GM12878 (cell line): Measurements from ENCODE around the gene GSC2. TPM values are rescaled to one million over a fixed set of nuclear protein-coding genes. Genes with fewer than 3 reads are reported as not detected.

Experiments
- ATAC-seq: fragments of 200-7000 bp; cut with Tn5 transposase; 3 replicates; pipeline ENCODE4 v1.9.1; 2020; ENCODE audit warnings: mild to moderate bottlenecking, moderate library complexity
- BruUV-seq: library from RNA; stranded (reverse); fragments of 400-500 nt; replicated peaks from 2 replicates; lab custom pipeline; 2021; lab: Mats Ljungman, UMichigan
- CTCF ChIA-PET: fragments of 300-600 bp; sonication (Branson Sonifier 250); formaldehyde crosslinking; extraction: SDS; loops from one replicate; lab custom pipeline; 2021; ENCODE audit warnings: inconsistent platforms; lab: Yijun Ruan, JAX
- POLR2A ChIA-PET: fragments of 350-600 bp; formaldehyde crosslinking; extraction: SDS; loops from one replicate; lab custom pipeline; 2021; ENCODE audit warnings: inconsistent platforms; lab: Charles Lee
- RAD21 ChIA-PET: fragments of 300-600 bp; sonication (Branson Sonifier 250); formaldehyde crosslinking; loops from one replicate; lab custom pipeline; 2023; ENCODE audit warnings: antibody characterized with exemption; ENCODE audit not compliant: unreplicated experiment; lab: Charles Lee
- SMC1A ChIA-PET: fragments of 300-600 bp; sonication (Branson Sonifier 250); formaldehyde crosslinking; loops from one replicate; lab custom pipeline; 2023; ENCODE audit not compliant: unreplicated experiment, uncharacterized antibody; lab: Charles Lee
- DNase-seq: peaks from one replicate; pipeline ENCODE4 v3.0.0-alpha.2; 2011; ENCODE audit warnings: low read depth, low spot score
- FAIRE-seq: peaks from 3 replicates; lab custom pipeline; 2011; peaks lifted over from hg19 to GRCh38; lab: Jason Lieb, UNC
- H2AFZ ChIP-seq: 2 replicates; pipeline ENCODE4 v1.6.0; 2011; ENCODE audit warnings: low read depth, low read length, control low read depth; ENCODE audit not compliant: control insufficient read depth
- H3K27ac ChIP-seq: 2 replicates; pipeline ENCODE4 v1.5.1; 2011; ENCODE audit warnings: control low read depth; ENCODE audit not compliant: control insufficient read depth, insufficient read depth
- H3K27me3 ChIP-seq, 2 experiments: replicated peaks in 1 of 2; 2 replicates each; pipeline versions ENCODE4 v1.6.0 to v1.6.1; 2011; ENCODE audit warnings: low read length in 1 of 2; ENCODE audit not compliant: control insufficient read depth in 2 of 2, insufficient read depth in 2 of 2
- H3K36me3 ChIP-seq, 2 experiments: 2 replicates each; pipeline ENCODE4 v1.5.1; 2011; ENCODE audit warnings: low read length in 1 of 2; ENCODE audit not compliant: control insufficient read depth in 2 of 2, insufficient read depth in 2 of 2
- H3K4me1 ChIP-seq: 2 replicates; pipeline ENCODE4 v1.6.1; 2011; ENCODE audit warnings: mild to moderate bottlenecking, low read length, moderate library complexity, mixed read lengths; ENCODE audit not compliant: control insufficient read depth, insufficient read depth
- H3K4me2 ChIP-seq: 2 replicates; pipeline ENCODE4 v1.6.0; 2011; ENCODE audit warnings: control low read depth; ENCODE audit not compliant: control insufficient read depth, insufficient read depth
- H3K4me3 ChIP-seq: fragments of 200-600 bp; sonication (generic); 2 replicates; pipeline ENCODE4 v1.5.1; 2016
- H3K79me2 ChIP-seq: 2 replicates; pipeline ENCODE4 v1.6.0; 2011; ENCODE audit warnings: low read length; ENCODE audit not compliant: control insufficient read depth, insufficient read depth
- H3K9ac ChIP-seq: 2 replicates; pipeline ENCODE4 v1.8.0; 2011; ENCODE audit warnings: low read length, control low read depth, mixed read lengths; ENCODE audit not compliant: control insufficient read depth, insufficient read depth
- H3K9me3 ChIP-seq: replicated peaks from 3 replicates; pipeline ENCODE4 v1.5.1; 2011; ENCODE audit warnings: mild to moderate bottlenecking, low read length; ENCODE audit not compliant: control insufficient read depth, insufficient read depth
- H4K20me1 ChIP-seq: 2 replicates; pipeline ENCODE4 v1.6.0; 2011; ENCODE audit not compliant: control insufficient read depth, insufficient read depth
- HDAC6 ChIP-seq: fragments of 200-600 bp; sonication (generic); IDR thresholded peaks from one replicate; pipeline ENCODE4 v1.8.0; 2017; ENCODE audit warnings: antibody characterized with exemption; ENCODE audit not compliant: unreplicated experiment
- MXI1 ChIP-seq: fragments of 150-350 bp; IDR thresholded peaks from 2 replicates; pipeline ENCODE4 v1.6.1; 2011; ENCODE audit warnings: low read depth, mild to moderate bottlenecking, inconsistent platforms, low read length, improper control_type of control experiment
- RELB ChIP-seq: fragments of 450-650 bp; IDR thresholded peaks from 2 replicates; pipeline ENCODE4 v1.6.1; 2017; ENCODE audit warnings: low read depth, mild to moderate bottlenecking, moderate library complexity
- SP1 ChIP-seq: IDR thresholded peaks from one replicate; pipeline ENCODE4 v1.6.1; 2011; ENCODE audit warnings: low read depth, low read length
- SUPT20H ChIP-seq: IDR thresholded peaks from 2 replicates; pipeline ENCODE4 v1.6.1; 2011; ENCODE audit warnings: low read depth, mild to moderate bottlenecking, low read length, moderate library complexity, borderline replicate concordance; ENCODE audit not compliant: control insufficient read depth
- WGBS: methylation state at CpG from one replicate; pipeline ENCODE4 v1.1.6; 2016; ENCODE audit warnings: low lambda C conversion rate; ENCODE audit not compliant: insufficient replicate concordance, insufficient coverage; ENCODE audit errors: missing lambda C conversion rate; 5-methylcytosine and 5-hydroxymethylcytosine counted together
- in situ Hi-C: fragments of 300-500 bp; cut with MboI; formaldehyde crosslinking; loops from 9 replicates; pipeline ENCODE4 v1.14.3; 2018; ENCODE audit warnings: mixed read lengths
- intact Hi-C: fragments of 100-400 bp; cut with micrococcal nuclease; formaldehyde crosslinking; loops from one replicate; pipeline ENCODE4 v1.14.2; 2022; ENCODE audit not compliant: unreplicated experiment
- polyA plus RNA-seq, 11 experiments: library from polyadenylated mRNA; depleted of rRNA in 4 of 11; unstranded in 6 of 11; stranded (reverse) in 5 of 11; fragments of >200 nt; fragmentation: Nextera tagmentation in 4 of 11; fragmentation: Illumina TruSeq in 1 of 11; extraction: Ambion mirVana in 4 of 11; extraction: Trizol in 1 of 11; gene quantifications; 1 replicate in 1 of 11; 2 replicates in 10 of 11; pipeline versions ENCODE4 v1.2.1 to v1.2.3, GENCODE V29; 2011 to 2016; ENCODE audit warnings: inconsistent platforms in 2 of 11, missing spikeins in 2 of 11, low read depth in 1 of 11
- total RNA-seq, 4 experiments: library from RNA; depleted of rRNA in 3 of 4; stranded (reverse); fragments of >200 nt in 3 of 4; fragmentation: Illumina TruSeq in 1 of 4; extraction: Trizol in 1 of 4; gene quantifications; 2 replicates each; pipeline versions ENCODE4 v1.2.1 to v1.2.3, GENCODE V29; 2013 to 2021

GSC2 gene
- total and polyA plus RNA-seq, 10 of the 15 experiments (the other 5 are each of a cell fraction or from before 2014, with no cell fraction given) = not detected

DNA sequence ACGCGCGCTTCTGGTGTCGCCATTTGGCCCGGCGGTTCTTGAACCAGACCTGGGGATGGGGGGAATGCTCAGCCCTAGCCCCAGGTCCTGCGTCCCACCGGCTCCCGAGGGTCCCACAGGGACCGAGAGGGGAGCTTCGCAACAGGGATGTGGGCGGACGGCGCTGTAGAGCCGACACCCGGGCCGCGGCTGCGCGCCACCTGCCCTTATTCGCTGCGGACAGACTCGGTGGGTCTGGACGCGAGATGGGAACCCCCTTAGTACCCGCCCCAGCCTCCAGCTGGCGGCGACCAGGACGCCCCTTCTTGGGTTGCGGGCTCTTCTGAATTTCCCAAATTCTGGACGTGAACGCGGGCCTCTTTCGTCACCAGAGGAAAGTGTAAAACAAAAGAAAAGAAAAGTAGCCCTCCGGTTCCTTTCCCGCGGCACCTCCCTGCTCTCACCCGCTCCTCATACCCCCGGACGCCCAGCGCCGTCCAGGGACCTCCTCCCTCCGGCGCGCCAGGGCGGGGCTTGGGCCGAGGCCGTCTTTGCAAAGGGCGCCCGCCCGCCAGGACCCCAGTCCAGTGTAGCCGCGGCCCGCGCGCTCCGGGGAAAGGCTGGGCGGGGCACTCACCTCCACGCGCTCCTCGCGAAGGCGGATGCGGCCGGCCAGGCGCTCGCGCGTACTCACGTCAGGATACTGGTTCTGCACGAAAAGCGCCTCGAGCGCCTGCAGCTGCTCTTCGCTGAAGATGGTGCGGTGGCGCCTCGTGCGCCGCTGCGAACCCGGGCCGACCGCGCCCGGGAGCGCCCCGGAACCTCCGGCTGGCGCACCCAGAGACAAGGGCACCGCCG lies 827 bp downstream of the GSC2 start:
- CTCF ChIA-PET = no interaction called here
- POLR2A ChIA-PET = no interaction called here
- FAIRE-seq = no peak
- no peak overlapping the region for H3K4me2 ChIP-seq
- TF ChIP-seq HDAC6 = peak; percentile 81
- TF ChIP-seq SUPT20H = no peak
- H3K4me3 ChIP-seq = no peak overlapping the region
- no peaks in the 10 kb centered on the region for H3K4me1 ChIP-seq
- H3K9ac ChIP-seq = no peak overlapping the region
- intact Hi-C loops (no loop called here), in situ Hi-C loops (no loop called here)
- no peaks in the 10 kb centered on the region for H3K36me3 ChIP-seq
- no peaks in the 10 kb centered on the region for H4K20me1 ChIP-seq
- 35% methylated on average over 81 of the region's 92 CpGs for WGBS
- H2AFZ ChIP-seq = no peak overlapping the region
- H3K79me2 ChIP-seq = peaks cover 2% of the 10 kb centered on the region
- RAD21 ChIA-PET = no interaction called here
- no peak for DNase-seq
- ATAC-seq = no peak
- H3K9me3 ChIP-seq = no peaks in the 10 kb centered on the region
- peaks cover 5 to 18% of the 10 kb centered on the region in 2 experiments for H3K27me3 ChIP-seq
- no peak overlapping the region for H3K27ac ChIP-seq
- BruUV-seq = no TSS peak
- SMC1A ChIA-PET = no interaction called here

- no peak for ATAC-seq
- Histone ChIP-seq H3K4me3 (no peak overlapping the region), H3K27ac (no peak overlapping the region), H3K4me1 (no peaks in the 10 kb centered on the region), H3K36me3 (no peaks in the 10 kb centered on the region), H3K9me3 (no peaks in the 10 kb centered on the region), H3K9ac (no peak overlapping the region), H3K27me3 (peaks cover 5 to 18% of the 10 kb centered on the region in 2 experiments), H2AFZ (no peak overlapping the region), H4K20me1 (no peaks in the 10 kb centered on the region), H3K79me2 (peaks cover 9% of the 10 kb centered on the region), H3K4me2 (no peak overlapping the region)
- DNase-seq = no peak
- TF ChIP-seq SP1 = no peak
- TF ChIP-seq MXI1 = no peak
- no peak for TF ChIP-seq RELB
- FAIRE-seq = no peak
- ChIA-PET CTCF (no interaction called here), POLR2A (no interaction called here), SMC1A (no interaction called here), RAD21 (no interaction called here)
- in situ Hi-C loops = no loop called here
- 52% methylated on average over 28 of the region's 33 CpGs for WGBS
- intact Hi-C loops = no loop called here
- no TSS peak for BruUV-seq
Observed at GRCh38 chr22:19148417-19149046, 1.6 kb downstream of the GSC2 start.
